HG03521 (cell line): Measurements from ENCODE around the gene NKX1-1.

Source experiments
- ATAC-seq: cut with Tn5 transposase; IDR thresholded peaks from one replicate; pipeline ENCODE4 v1.9.1; 2021; ENCODE audit warnings: mild to moderate bottlenecking, moderate library complexity; ENCODE audit not compliant: unreplicated experiment

The NKX1-1 gene

GRCh38 chr4:1417522-1418390 is 11.5 kb upstream of the NKX1-1 start:
- ATAC-seq = no peak

- no peak for ATAC-seq
These were observed 10.7 kb upstream of the NKX1-1 start for GRCh38 chr4:1416948-1417260.

GRCh38 chr4:1416051-1416947 is 10.1 kb upstream of the NKX1-1 start:
- no peak for ATAC-seq

GRCh38 chr4:1415681-1415981 is 9.4 kb upstream of the NKX1-1 start:
- ATAC-seq = no peak

- no peak for ATAC-seq
These were observed 8.8 kb upstream of the NKX1-1 start for GRCh38 chr4:1414831-1415680.

GRCh38 chr4:1413687-1414479 is 7.6 kb upstream of the NKX1-1 start:
- ATAC-seq = no peak

- no peak for ATAC-seq
These were observed 7.0 kb upstream of the NKX1-1 start for GRCh38 chr4:1413204-1413663.

- no peak for ATAC-seq
These were observed 6.3 kb upstream of the NKX1-1 start for GRCh38 chr4:1412376-1413203.

- ATAC-seq = no peak
These were observed 5.5 kb upstream of the NKX1-1 start for GRCh38 chr4:1411436-1412375.

- no peak for ATAC-seq
These were observed 4.5 kb upstream of the NKX1-1 start for GRCh38 chr4:1410491-1411325.

- ATAC-seq = no peak
These were observed 3.5 kb upstream of the NKX1-1 start for GRCh38 chr4:1409491-1410425.

GRCh38 chr4:1409079-1409478 is 2.8 kb upstream of the NKX1-1 start:
- no peak for ATAC-seq

GRCh38 chr4:1408418-1408817 is 2.2 kb upstream of the NKX1-1 start:
- ATAC-seq = no peak

GRCh38 chr4:1407657-1408333 is 1.6 kb upstream of the NKX1-1 start:
- no peak for ATAC-seq

GRCh38 chr4:1406981-1407656 is 877 bp upstream of the NKX1-1 start:
- ATAC-seq = no peak
